Caco-2 (cell line): ENCODE measurements around the gene GPR137. TPM values are rescaled to one million over a fixed set of nuclear protein-coding genes. Genes with fewer than 3 reads are reported as not detected.
A peak's percentile ranks its signal among the peaks of the same experiment; 100 is the strongest.

ENCODE experiments used
- BruUV-seq: library from RNA; stranded (reverse); fragments of 400-500 nt; replicated peaks from 2 replicates; lab custom pipeline; 2021; lab: Mats Ljungman, UMichigan
- CTCF ChIA-PET: fragments of 300-600 bp; sonication (Branson Sonifier 250); formaldehyde crosslinking; loops from one replicate; lab custom pipeline; 2022; ENCODE audit warnings: antibody characterized with exemption; lab: Charles Lee
- POLR2A ChIA-PET: fragments of 300-600 bp; sonication (Branson Sonifier 250); formaldehyde crosslinking; loops from one replicate; lab custom pipeline; 2022; ENCODE audit warnings: antibody characterized with exemption; lab: Charles Lee
- DNase-seq, 2 experiments: peaks; one replicate each; pipeline versions ENCODE4 v3.0.0 to v3.0.0-alpha.2; 2020 to 2022
- H3K27me3 ChIP-seq: replicated peaks from 2 replicates; pipeline ENCODE4 v1.6.0; 2011; ENCODE audit warnings: low read length; ENCODE audit not compliant: control insufficient read depth, insufficient read depth
- H3K36me3 ChIP-seq: 2 replicates; pipeline ENCODE4 v1.5.1; 2011; ENCODE audit warnings: low read length; ENCODE audit not compliant: control insufficient read depth, insufficient read depth
- H3K4me1 ChIP-seq: fragments of 250-450 bp; sonication (Bioruptor Pico); 2 replicates; pipeline ENCODE4 v1.5.1; 2020; ENCODE audit warnings: mild to moderate bottlenecking
- H3K4me3 ChIP-seq: 2 replicates; pipeline ENCODE4 v1.5.1; 2011; ENCODE audit warnings: low read depth, mild to moderate bottlenecking, control low read depth, low read length
- H3K9me3 ChIP-seq: fragments of 250-450 bp; sonication (Bioruptor Pico); 2 replicates; pipeline ENCODE4 v1.5.1; 2020; ENCODE audit warnings: mild to moderate bottlenecking, moderate library complexity
- H3K27ac Mint-ChIP-seq: one replicate; pipeline ENCODE4 v1.8.0; 2022; ENCODE audit warnings: mixed read lengths; ENCODE audit not compliant: unreplicated experiment
- H3K27me3 Mint-ChIP-seq: one replicate; pipeline ENCODE4 v1.8.0; 2022; ENCODE audit warnings: mixed read lengths; ENCODE audit not compliant: insufficient read depth, unreplicated experiment
- H3K36me3 Mint-ChIP-seq: one replicate; pipeline ENCODE4 v1.8.0; 2022; ENCODE audit warnings: mild to moderate bottlenecking, mixed read lengths; ENCODE audit not compliant: insufficient read depth, unreplicated experiment
- H3K4me1 Mint-ChIP-seq: one replicate; pipeline ENCODE4 v1.8.0; 2022; ENCODE audit warnings: low read depth, mixed read lengths; ENCODE audit not compliant: unreplicated experiment
- H3K4me3 Mint-ChIP-seq: one replicate; pipeline ENCODE4 v1.8.0; 2022; ENCODE audit warnings: mild to moderate bottlenecking, moderate library complexity, mixed read lengths; ENCODE audit not compliant: unreplicated experiment
- H3K9me3 Mint-ChIP-seq: one replicate; pipeline ENCODE4 v1.8.0; 2022; ENCODE audit warnings: mixed read lengths; ENCODE audit not compliant: unreplicated experiment
- intact Hi-C: fragments of 100-400 bp; cut with micrococcal nuclease; formaldehyde crosslinking; loops from one replicate; pipeline ENCODE4 v1.10.0; 2022; ENCODE audit not compliant: unreplicated experiment
- total RNA-seq: library from RNA; stranded (reverse); gene quantifications from 2 replicates; pipeline ENCODE4 v1.2.3, GENCODE V29; 2022
- TF ChIP-seq, protein P1 (sequence below), 2 experiments: fragments of 200-600 bp in 1 of 2; IDR thresholded peaks; 1 replicate in 1 of 2; 2 replicates in 1 of 2; pipeline versions ENCODE4 v1.5.1 to v1.8.0; 2011 to 2022; ENCODE audit warnings: antibody characterized with exemption in 1 of 2, control low read depth in 1 of 2, inconsistent platforms in 1 of 2, low read depth in 1 of 2, low read length in 1 of 2, mild to moderate bottlenecking in 1 of 2, moderate library complexity in 1 of 2; ENCODE audit not compliant: insufficient read depth in 1 of 2, severe bottlenecking in 1 of 2, unreplicated experiment in 1 of 2

GPR137 gene
- total RNA-seq, 1 experiment from 2014 or later = 58.5 TPM

DNA sequence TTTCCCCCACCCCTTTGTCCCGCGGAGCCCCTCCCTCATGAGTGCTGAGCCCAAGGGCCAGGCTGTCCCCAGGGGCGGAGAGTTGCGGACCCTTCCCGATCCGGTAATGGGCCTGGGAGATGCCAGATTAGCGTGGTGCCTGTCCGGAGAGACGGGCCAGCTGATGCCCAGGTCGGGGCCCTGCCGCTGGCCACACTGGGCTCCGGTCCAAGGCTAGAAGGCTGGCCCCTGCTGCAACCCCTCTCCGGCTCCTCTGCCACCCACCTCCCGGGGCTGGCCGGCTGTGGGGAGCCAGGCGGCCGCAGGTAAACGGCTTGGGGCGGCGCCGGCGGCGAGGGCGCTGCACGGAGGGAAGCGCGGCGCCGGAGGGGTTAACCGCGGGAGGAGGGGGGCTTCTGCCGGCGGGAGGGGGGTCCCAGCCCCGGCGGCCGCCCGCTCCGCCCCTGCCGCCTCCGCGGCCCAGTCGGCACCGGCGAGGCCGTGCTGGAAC lies 5.7 kb downstream of the GPR137 start, which contains the start of gene KCNK4:
TSS of gene KCNK4 (plus strand) at position 41 of the 490 bp plus-strand sequence. CDS start 1,717 bp downstream, outside the sequence.
- Histone ChIP-seq H3K27me3 (peaks cover 2% of the 10 kb centered on the region; the same call in 1 of the 2 replicates), H3K36me3 (no peaks in the 10 kb centered on the region), H3K4me1 (peaks cover 8% of the 10 kb centered on the region), H3K4me3 (peak within 1 kb of the TSS; percentile 26), H3K9me3 (no peaks in the 10 kb centered on the region)
- H3K27ac Mint-ChIP-seq = no peak within 1 kb of the TSS
- peaks cover 14% of the 10 kb centered on the region for H3K27me3 Mint-ChIP-seq
- H3K4me1 Mint-ChIP-seq = peaks cover 7% of the 10 kb centered on the region
- TF ChIP-seq, protein P1, sequence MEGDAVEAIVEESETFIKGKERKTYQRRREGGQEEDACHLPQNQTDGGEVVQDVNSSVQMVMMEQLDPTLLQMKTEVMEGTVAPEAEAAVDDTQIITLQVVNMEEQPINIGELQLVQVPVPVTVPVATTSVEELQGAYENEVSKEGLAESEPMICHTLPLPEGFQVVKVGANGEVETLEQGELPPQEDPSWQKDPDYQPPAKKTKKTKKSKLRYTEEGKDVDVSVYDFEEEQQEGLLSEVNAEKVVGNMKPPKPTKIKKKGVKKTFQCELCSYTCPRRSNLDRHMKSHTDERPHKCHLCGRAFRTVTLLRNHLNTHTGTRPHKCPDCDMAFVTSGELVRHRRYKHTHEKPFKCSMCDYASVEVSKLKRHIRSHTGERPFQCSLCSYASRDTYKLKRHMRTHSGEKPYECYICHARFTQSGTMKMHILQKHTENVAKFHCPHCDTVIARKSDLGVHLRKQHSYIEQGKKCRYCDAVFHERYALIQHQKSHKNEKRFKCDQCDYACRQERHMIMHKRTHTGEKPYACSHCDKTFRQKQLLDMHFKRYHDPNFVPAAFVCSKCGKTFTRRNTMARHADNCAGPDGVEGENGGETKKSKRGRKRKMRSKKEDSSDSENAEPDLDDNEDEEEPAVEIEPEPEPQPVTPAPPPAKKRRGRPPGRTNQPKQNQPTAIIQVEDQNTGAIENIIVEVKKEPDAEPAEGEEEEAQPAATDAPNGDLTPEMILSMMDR (IDR thresholded peaks at IDR 0.05; ENCODE audit: insufficient read depth in 1 of 2, low read depth in 1 of 2, low read length in 1 of 2, severe bottlenecking in 1 of 2, unreplicated experiment in 1 of 2) = no peak
- intact Hi-C loops = no loop called here
- no peak for DNase-seq
- ChIA-PET CTCF (no interaction called here), POLR2A (no interaction called here)
- no peaks in the 10 kb centered on the region for H3K9me3 Mint-ChIP-seq
- H3K4me3 Mint-ChIP-seq = peak within 1 kb of the TSS; percentile 65
- peaks cover 9% of the 10 kb centered on the region for H3K36me3 Mint-ChIP-seq
- no TSS peak for BruUV-seq

DNA sequence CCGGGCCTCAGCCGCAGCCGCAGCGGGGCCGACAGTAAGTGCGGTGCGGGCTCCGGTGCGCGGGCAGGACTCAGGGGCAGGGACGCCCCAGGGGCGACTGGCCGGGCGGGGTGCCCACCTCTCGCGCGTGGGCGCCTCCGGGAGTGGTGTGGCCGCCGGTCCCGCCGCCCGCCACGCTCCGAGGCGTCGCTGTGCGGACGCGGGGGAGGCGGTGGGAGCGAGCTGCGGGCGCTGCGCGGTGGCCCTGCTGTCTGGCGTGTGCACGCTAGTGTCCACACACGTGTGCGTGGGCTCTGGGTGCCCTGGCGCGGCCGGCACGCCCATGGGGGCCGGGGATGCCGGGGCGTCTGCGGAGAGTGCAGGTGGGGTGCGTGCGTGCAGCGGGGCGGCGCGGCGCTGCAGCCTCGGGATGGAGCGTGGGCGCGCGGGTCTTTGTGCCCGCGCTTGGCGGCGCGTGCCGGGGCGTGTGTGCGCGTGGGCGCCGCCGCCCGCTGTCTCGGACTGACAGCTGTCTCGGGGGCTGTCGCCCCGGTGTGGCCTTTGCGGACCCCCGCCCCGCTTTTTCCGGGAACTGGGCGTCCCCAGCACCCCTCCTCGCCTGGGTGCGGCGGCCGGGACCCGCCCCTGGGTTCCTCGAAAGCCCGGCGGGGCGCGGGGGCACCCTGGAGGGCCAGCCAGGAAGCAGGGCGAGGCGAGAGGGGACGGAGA lies 6.3 kb downstream of the GPR137 start:
- Mint-ChIP-seq H3K9me3 (no peaks in the 10 kb centered on the region), H3K36me3 (peaks cover 3% of the 10 kb centered on the region), H3K4me1 (peaks cover under 1% of the 10 kb centered on the region), H3K27ac (no peak overlapping the region), H3K4me3 (peak overlapping the region; percentile 70), H3K27me3 (peaks cover 14% of the 10 kb centered on the region)
- ChIA-PET POLR2A (no interaction called here), CTCF (interaction anchor here (0.7 to 1.2 kb wide), 2 partner anchors 13 to 47 kb away, joined by 3 to 5 read pairs; no protein-coding TSS in a partner anchor)
- Histone ChIP-seq H3K9me3 (no peaks in the 10 kb centered on the region), H3K36me3 (no peaks in the 10 kb centered on the region), H3K27me3 (peaks cover 2% of the 10 kb centered on the region; the same call in 1 of the 2 replicates), H3K4me3 (peak overlapping the region; percentile 26), H3K4me1 (peaks cover 7% of the 10 kb centered on the region; the same call in 1 of the 2 replicates)
- BruUV-seq = no TSS peak
- intact Hi-C loops = no loop called here
- no peak for DNase-seq
- TF ChIP-seq, protein P1 (IDR thresholded peaks at IDR 0.05; ENCODE audit: insufficient read depth in 1 of 2, low read depth in 1 of 2, low read length in 1 of 2, severe bottlenecking in 1 of 2, unreplicated experiment in 1 of 2) = no peak

DNA sequence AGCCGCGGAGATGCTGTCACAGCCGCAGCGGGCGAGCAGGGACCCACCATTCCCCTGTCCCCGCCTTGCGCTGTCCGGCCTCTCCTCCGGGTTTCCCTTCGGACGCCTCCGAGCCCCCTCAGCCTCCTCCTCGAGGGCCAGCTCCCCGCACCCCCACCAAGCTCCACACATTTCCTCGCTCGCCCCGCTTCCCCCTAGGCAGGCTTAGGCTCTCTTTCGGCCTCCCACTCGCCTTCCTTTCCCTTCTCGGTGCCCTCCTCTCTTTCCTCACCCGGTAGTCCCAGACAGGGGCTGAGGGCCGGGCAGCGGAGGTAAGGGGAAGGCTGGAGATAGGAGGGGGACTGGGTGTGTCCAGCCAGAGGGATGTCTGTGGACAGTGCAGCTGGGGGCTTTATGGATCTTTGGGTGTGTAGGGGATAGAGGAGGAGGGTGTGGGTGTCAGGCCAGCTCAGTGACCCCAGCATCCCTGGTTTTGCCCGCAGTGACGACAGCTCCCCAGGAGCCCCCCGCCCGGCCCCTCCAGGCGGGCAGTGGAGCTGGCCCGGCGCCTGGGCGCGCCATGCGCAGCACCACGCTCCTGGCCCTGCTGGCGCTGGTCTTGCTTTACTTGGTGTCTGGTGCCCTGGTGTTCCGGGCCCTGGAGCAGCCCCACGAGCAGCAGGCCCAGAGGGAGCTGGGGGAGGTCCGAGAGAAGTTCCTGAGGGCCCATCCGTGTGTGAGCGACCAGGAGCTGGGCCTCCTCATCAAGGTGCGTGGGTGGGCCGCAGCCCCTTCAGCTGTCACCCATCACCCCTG lies 7.0 kb downstream of the GPR137 start:
- no peaks in the 10 kb centered on the region for H3K4me1 Mint-ChIP-seq
- peak overlapping the region; percentile 70 for H3K4me3 Mint-ChIP-seq
- TF ChIP-seq, protein P1 (IDR thresholded peaks at IDR 0.05; ENCODE audit: insufficient read depth in 1 of 2, low read depth in 1 of 2, low read length in 1 of 2, severe bottlenecking in 1 of 2, unreplicated experiment in 1 of 2) = no peak
- intact Hi-C loops = no loop called here
- Histone ChIP-seq H3K4me3 (no peak overlapping the region), H3K9me3 (no peaks in the 10 kb centered on the region), H3K4me1 (peaks cover 7% of the 10 kb centered on the region; the same call in 1 of the 2 replicates), H3K36me3 (no peaks in the 10 kb centered on the region), H3K27me3 (peaks cover 3% of the 10 kb centered on the region)
- H3K27me3 Mint-ChIP-seq = peaks cover 17% of the 10 kb centered on the region
- ChIA-PET CTCF (interaction anchor here (0.7 to 1.2 kb wide), 2 partner anchors 12 to 48 kb away, joined by 3 to 5 read pairs; no protein-coding TSS in a partner anchor), POLR2A (no interaction called here)
- DNase-seq = no peak
- no peaks in the 10 kb centered on the region for H3K36me3 Mint-ChIP-seq
- H3K9me3 Mint-ChIP-seq = no peaks in the 10 kb centered on the region
- no peak overlapping the region for H3K27ac Mint-ChIP-seq
- BruUV-seq = no TSS peak
